GM10266 (cell line): ENCODE results near the gene ADAM10.
"Not testable (repeated sequence)": the region's sequence is repeated elsewhere in the genome, so short reads cannot be mapped to it uniquely, and the experiment has no call there.

ENCODE experiments used
- DNase-seq: peaks from one replicate; pipeline ENCODE4 v3.0.0; 2012; ENCODE audit errors: extremely low spot score
- TF ChIP-seq, protein P1 (sequence below): IDR thresholded peaks from 2 replicates; pipeline ENCODE4 v1.5.1; 2012; ENCODE audit warnings: mild to moderate bottlenecking, low read depth; ENCODE audit not compliant: control insufficient read depth, insufficient read depth; ENCODE audit errors: missing control alignments

Gene ADAM10

DNA sequence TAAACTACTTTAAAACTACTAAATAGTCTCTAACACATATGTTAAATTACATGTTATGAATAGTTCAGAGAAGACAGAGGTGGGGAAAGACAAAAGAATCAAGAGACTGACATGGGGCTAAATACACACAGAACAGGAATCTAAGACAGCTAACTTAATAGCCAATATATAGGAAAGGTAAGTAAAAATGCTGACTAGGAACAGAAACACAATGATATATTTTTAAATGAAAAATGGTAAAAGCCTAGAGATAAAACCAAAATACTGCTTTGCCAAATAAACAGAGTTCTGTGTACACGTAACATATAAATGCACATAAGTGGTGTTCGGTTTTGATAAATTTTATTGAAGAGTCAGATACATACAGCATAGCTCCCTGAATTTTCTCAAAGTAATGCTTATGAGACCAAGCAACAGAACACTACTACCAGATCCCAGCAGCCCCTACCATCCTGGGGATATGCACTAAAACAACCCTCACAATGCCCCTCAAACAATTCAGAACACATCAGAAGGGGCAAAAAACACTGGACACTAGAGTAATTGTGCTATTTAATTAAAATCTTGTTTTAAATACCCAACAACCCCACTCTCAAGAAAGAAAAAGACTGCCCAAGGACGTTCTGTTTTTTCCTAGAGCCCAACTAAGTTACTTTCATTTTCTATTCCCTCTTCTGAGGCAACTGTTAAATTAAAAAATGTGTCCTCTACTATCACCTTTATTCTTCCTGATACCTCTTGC, 121.1 kb downstream of the ADAM10 start:
- no peak for DNase-seq
- TF ChIP-seq, protein P1, sequence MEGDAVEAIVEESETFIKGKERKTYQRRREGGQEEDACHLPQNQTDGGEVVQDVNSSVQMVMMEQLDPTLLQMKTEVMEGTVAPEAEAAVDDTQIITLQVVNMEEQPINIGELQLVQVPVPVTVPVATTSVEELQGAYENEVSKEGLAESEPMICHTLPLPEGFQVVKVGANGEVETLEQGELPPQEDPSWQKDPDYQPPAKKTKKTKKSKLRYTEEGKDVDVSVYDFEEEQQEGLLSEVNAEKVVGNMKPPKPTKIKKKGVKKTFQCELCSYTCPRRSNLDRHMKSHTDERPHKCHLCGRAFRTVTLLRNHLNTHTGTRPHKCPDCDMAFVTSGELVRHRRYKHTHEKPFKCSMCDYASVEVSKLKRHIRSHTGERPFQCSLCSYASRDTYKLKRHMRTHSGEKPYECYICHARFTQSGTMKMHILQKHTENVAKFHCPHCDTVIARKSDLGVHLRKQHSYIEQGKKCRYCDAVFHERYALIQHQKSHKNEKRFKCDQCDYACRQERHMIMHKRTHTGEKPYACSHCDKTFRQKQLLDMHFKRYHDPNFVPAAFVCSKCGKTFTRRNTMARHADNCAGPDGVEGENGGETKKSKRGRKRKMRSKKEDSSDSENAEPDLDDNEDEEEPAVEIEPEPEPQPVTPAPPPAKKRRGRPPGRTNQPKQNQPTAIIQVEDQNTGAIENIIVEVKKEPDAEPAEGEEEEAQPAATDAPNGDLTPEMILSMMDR, result no peak

DNA sequence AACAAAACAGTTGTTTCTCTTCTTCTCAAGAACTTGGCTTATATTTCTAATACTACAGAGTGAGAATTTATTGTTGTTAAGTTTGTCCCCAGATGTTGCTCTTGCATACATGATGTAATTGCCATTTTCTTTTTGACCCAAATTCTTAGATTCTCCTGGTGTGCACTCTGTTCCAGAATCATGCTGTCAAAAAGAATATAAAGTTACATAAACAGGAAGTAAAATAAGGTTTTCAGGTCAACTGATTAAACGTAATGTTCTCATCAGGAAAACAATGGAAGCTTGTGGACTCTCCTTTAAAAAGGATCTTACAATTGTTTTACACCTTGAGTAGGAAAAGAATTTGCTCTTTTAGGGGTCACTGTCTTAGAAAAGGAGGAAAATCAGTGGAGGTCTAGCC, 121.8 kb downstream of the ADAM10 start:
- TF ChIP-seq, protein P1, result no peak
- no peak for DNase-seq

DNA sequence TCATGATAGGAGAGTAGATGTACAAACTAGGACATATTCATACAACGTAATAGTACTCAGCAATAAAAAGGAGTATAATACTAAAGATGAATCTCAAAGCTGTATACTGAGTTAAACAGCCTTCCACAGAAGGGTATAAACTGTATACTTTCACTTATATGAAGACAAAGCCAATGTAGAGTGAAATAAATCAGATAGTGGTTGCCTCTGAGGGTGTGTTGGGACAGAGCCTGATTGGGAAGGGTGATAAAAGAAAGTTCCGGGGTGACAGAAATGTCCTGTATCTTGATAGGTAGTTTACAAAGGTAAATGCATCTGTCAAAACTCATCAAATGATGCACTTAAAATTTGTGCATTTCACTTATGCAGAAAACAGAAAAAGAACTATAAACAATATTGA, 122.5 kb downstream of the ADAM10 start:
- no peak for DNase-seq
- TF ChIP-seq, protein P1, result no peak

DNA sequence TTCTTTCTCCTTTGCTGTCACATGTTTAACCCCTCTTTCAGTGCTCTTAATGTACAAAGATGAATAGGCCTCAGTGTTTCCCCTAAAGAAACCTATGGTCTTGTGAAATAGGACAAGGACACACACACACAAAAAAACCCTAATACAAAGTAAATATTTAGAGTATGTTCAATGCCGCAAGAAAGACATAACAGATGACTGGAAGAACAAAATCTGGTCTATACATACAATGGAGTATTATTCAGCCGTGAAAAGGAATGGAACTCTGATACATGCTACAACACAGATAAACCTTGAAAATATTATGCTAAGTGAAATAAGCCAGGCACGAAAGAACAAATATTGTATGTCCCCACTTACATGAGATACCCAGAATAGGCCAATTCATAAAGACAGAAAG, 123.1 kb downstream of the ADAM10 start:
- DNase-seq, result no peak
- TF ChIP-seq, protein P1, result no peak

DNA sequence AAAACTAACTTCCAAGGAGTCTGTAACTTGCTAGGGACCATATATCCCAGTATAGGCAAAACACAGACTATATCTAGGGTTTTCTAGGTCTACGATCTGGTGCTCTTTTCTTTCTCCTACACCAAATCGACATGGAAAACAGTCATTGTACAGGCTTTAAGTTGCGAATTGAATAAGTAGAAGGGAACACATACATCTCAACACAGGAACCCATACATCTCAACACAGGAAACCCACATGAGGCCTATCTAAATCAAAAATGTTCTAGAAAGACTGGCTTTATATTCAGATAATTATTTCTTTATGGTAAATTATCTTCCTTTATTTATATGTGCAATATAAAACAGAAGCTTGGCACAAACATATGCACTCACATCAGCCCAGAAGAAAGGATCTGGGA, 126.6 kb downstream of the ADAM10 start:
- TF ChIP-seq, protein P1, result no peak
- DNase-seq, result no peak

DNA sequence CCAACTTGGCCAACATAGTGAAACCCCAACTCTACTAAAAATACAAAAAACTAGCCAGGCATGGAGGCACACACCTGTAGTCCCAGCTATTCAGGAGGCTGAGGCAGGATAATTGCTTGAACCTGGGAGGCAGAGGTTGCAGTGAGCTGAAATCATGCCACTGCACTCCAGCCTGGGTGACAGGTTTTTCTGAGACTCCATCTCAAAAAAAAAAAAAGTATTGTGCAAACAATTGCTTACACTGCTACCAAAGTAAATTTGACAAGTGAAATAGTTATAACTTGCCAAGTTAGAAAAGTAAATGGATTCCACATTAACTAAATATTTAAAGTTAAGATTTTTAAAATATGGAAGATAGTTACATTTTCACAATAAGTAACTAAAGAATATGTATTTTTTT, 129.2 kb downstream of the ADAM10 start:
- DNase-seq, result not testable (repeated sequence)

DNA sequence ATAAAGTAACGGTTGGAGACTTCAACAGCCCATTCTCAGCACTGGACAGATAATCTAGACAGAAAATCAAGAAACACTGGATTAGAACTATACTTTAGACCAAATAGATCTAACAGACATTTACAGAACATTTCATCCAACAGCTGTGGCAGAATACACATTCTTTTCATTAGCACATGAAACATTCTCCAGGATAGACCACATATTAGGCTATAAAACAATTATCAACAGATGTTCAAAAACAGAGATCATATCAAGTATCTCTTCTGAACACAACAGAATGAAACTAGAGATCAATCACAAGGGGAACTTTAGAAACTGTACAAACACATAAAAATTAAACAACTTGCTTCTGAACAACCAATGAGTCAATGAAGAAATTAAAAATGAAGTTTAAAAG, 133.3 kb downstream of the ADAM10 start:
- TF ChIP-seq, protein P1, result no peak
- DNase-seq, result no peak
